ENCODE results near the gene BPGM.

GRCh38 chr7:134712196-134712595, 65.5 kb downstream of the BPGM start:
- TF ChIP-seq CTCF (IDR thresholded peaks at IDR 0.05) (no peak), POLR2A (IDR thresholded peaks at IDR 0.05) (no peak)
